HEK293T (cell line): ENCODE measurements around the gene WWOX.

Source experiments
- ARNT ChIP-seq: fragments of 450-650 bp; IDR thresholded peaks from 2 replicates; pipeline ENCODE4 v1.6.1; 2017; ENCODE audit warnings: mild to moderate bottlenecking
- BHLHE40 ChIP-seq: fragments of 450-650 bp; IDR thresholded peaks from 2 replicates; pipeline ENCODE4 v1.6.1; 2016; ENCODE audit warnings: mild to moderate bottlenecking, moderate library complexity, borderline replicate concordance
- FOXA1 ChIP-seq: fragments of 450-650 bp; IDR thresholded peaks from 2 replicates; pipeline ENCODE4 v1.6.1; 2016; ENCODE audit warnings: mild to moderate bottlenecking
- FOXK2 ChIP-seq: fragments of 450-650 bp; IDR thresholded peaks from 2 replicates; pipeline ENCODE4 v1.6.1; 2016; ENCODE audit warnings: mild to moderate bottlenecking
- FOXM1 ChIP-seq: fragments of 450-650 bp; IDR thresholded peaks from 2 replicates; pipeline ENCODE4 v1.6.1; 2017; ENCODE audit warnings: mild to moderate bottlenecking, borderline replicate concordance
- HDGF ChIP-seq: fragments of 450-650 bp; IDR thresholded peaks from 2 replicates; pipeline ENCODE4 v1.6.1; 2017; ENCODE audit warnings: antibody characterized with exemption, borderline replicate concordance
- L3MBTL2 ChIP-seq: fragments of 450-650 bp; conservative IDR thresholded peaks from 2 replicates; pipeline ENCODE4 v1.6.1; 2016; ENCODE audit warnings: mild to moderate bottlenecking
- LEF1 ChIP-seq: fragments of 450-650 bp; IDR thresholded peaks from 2 replicates; pipeline ENCODE4 v1.6.1; 2017; ENCODE audit warnings: mild to moderate bottlenecking, borderline replicate concordance
- NFRKB ChIP-seq: fragments of 450-650 bp; IDR thresholded peaks from 2 replicates; pipeline ENCODE4 v1.6.1; 2016; ENCODE audit warnings: mild to moderate bottlenecking, moderate library complexity
- SP1 ChIP-seq: fragments of 450-650 bp; IDR thresholded peaks from 2 replicates; pipeline ENCODE4 v1.6.1; 2017
- SUZ12 ChIP-seq: fragments of 450-650 bp; IDR thresholded peaks from 2 replicates; pipeline ENCODE4 v1.6.1; 2016; ENCODE audit warnings: mild to moderate bottlenecking
- TARDBP ChIP-seq: fragments of 450-650 bp; IDR thresholded peaks from 2 replicates; pipeline ENCODE4 v1.6.1; 2016
- ZNF384 ChIP-seq: fragments of 450-650 bp; IDR thresholded peaks from 2 replicates; pipeline ENCODE4 v1.6.1; 2016
- TF ChIP-seq, protein P1 (sequence below): fragments of 450-650 bp; IDR thresholded peaks from 2 replicates; pipeline ENCODE4 v1.6.1; 2016

DNA sequence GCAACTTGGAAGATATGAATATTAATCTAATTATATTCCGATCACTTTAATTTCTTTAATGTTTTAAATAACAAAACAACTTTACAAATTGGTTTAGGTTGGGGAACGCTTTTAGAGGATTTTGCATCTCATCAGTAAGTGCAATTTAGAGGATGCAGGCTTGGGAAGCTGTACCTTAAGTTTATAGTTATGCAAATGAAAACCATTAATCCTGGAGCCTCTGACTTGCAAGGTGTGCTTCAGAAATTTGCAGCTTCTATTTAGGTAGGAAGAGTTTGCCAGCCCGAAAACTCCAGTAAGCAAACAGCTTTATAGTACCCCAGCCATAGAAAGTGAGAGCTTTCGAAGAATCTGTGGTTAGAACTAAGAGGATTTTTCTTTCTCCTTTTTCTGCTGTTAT is 954.1 kb downstream of the WWOX start:
- TF ChIP-seq SP1 (no peak), SUZ12 (no peak), TARDBP (no peak), FOXK2 (no peak), HDGF (no peak), FOXM1 (no peak), BHLHE40 (no peak), L3MBTL2 (no peak), ZNF384 (no peak), FOXA1 (no peak), ARNT (no peak), NFRKB (no peak), LEF1 (no peak)
- TF ChIP-seq, protein P1, sequence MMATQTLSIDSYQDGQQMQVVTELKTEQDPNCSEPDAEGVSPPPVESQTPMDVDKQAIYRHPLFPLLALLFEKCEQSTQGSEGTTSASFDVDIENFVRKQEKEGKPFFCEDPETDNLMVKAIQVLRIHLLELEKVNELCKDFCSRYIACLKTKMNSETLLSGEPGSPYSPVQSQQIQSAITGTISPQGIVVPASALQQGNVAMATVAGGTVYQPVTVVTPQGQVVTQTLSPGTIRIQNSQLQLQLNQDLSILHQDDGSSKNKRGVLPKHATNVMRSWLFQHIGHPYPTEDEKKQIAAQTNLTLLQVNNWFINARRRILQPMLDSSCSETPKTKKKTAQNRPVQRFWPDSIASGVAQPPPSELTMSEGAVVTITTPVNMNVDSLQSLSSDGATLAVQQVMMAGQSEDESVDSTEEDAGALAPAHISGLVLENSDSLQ: no peak
